B cell (primary cell): ENCODE data around the gene ZEB2. TPM values are rescaled to one million over a fixed set of nuclear protein-coding genes. Genes with fewer than 3 reads are reported as not detected.

Experiments used
- ATAC-seq: fragments of 200-7000 bp; cut with Tn5 transposase; one replicate; pipeline ENCODE4 v1.10.0; 2021; ENCODE audit warnings: low read depth, mild to moderate bottlenecking, moderate number of reproducible peaks, moderate library complexity
- CTCF ChIA-PET: fragments of 350-600 bp; sonication (Branson Sonifier 250); formaldehyde crosslinking; loops from one replicate; lab custom pipeline; 2021; ENCODE audit warnings: antibody characterized with exemption, inconsistent platforms; lab: Charles Lee
- POLR2A ChIA-PET: fragments of 350-600 bp; sonication (Branson Sonifier 250); formaldehyde crosslinking; loops from one replicate; lab custom pipeline; 2021; ENCODE audit warnings: antibody characterized with exemption; lab: Charles Lee
- DNase-seq: peaks from one replicate; pipeline ENCODE4 v3.0.0; 2013
- H2AFZ ChIP-seq: 2 replicates; pipeline ENCODE4 v1.6.1; 2012; ENCODE audit warnings: mild to moderate bottlenecking, low read depth, low read length; ENCODE audit not compliant: insufficient read depth, poor library complexity, severe bottlenecking
- H3K27ac ChIP-seq, 2 donors: 1 replicate in 1 of 2; 2 replicates in 1 of 2; pipeline ENCODE4 v1.5.1; 2012 to 2013; ENCODE audit warnings: low read length in 2 of 2, mild to moderate bottlenecking in 2 of 2, moderate library complexity in 1 of 2
- H3K27me3 ChIP-seq, 4 experiments: fragments of 200-600 bp in 1 of 4; sonication (generic) in 1 of 4; replicated peaks in 1 of 4; 1 replicate in 2 of 4; 2 replicates in 2 of 4; pipeline versions ENCODE4 v1.6.1 to v1.7.0; 2013 to 2016; ENCODE audit warnings: low read length in 3 of 4, mild to moderate bottlenecking in 2 of 4, mixed read lengths in 1 of 4, moderate library complexity in 1 of 4; ENCODE audit not compliant: insufficient read depth in 4 of 4, control insufficient read depth in 3 of 4; ENCODE audit errors: control extremely low read depth in 1 of 4
- H3K36me3 ChIP-seq, 2 experiments: replicated peaks in 1 of 2; 1 replicate in 1 of 2; 2 replicates in 1 of 2; pipeline versions ENCODE4 v1.6.1 to v1.7.1; 2013; ENCODE audit warnings: low read length in 1 of 2; ENCODE audit not compliant: insufficient read depth in 2 of 2, control insufficient read depth in 1 of 2; ENCODE audit errors: control extremely low read depth in 1 of 2, extremely low read depth in 1 of 2
- H3K4me1 ChIP-seq, 2 donors: fragments of 200-600 bp in 1 of 2; sonication (generic) in 1 of 2; 1 replicate in 1 of 2; 2 replicates in 1 of 2; pipeline versions ENCODE4 v1.5.1 to v1.6.1; 2013 to 2017; ENCODE audit warnings: low read length in 2 of 2; ENCODE audit not compliant: control insufficient read depth in 2 of 2, insufficient read depth in 2 of 2
- H3K4me2 ChIP-seq: replicated peaks from 2 replicates; pipeline ENCODE3; 2012; ENCODE audit warnings: mild to moderate bottlenecking, low read depth, low read length; ENCODE audit not compliant: poor library complexity, severe bottlenecking
- H3K4me3 ChIP-seq, 5 experiments: fragments of 200-600 bp in 1 of 5; sonication (generic) in 1 of 5; 1 replicate in 3 of 5; 2 replicates in 2 of 5; pipeline versions ENCODE4 v1.5.1 to v1.7.0; 2011 to 2016; ENCODE audit warnings: low read length in 4 of 5, mild to moderate bottlenecking in 4 of 5, low read depth in 2 of 5, control low read depth in 1 of 5, moderate library complexity in 1 of 5; ENCODE audit not compliant: insufficient read depth in 1 of 5; ENCODE audit errors: control extremely low read depth in 1 of 5, extremely low read depth in 1 of 5
- H3K79me2 ChIP-seq: fragments of 200-600 bp; sonication (generic); one replicate; pipeline ENCODE4 v1.6.0; 2016; ENCODE audit warnings: low read length; ENCODE audit not compliant: control insufficient read depth, insufficient read depth
- H3K9ac ChIP-seq: fragments of 200-600 bp; sonication (generic); 2 replicates; pipeline ENCODE4 v1.6.1; 2017; ENCODE audit warnings: mild to moderate bottlenecking, low read length, moderate library complexity
- H3K9me3 ChIP-seq, 3 donors: one replicate each; pipeline versions ENCODE4 v1.6.1 to v1.7.1; 2013; ENCODE audit warnings: low read length in 2 of 3; ENCODE audit not compliant: control insufficient read depth in 2 of 3, insufficient read depth in 1 of 3; ENCODE audit errors: control extremely low read depth in 1 of 3
- H4K20me1 ChIP-seq: 2 replicates; pipeline ENCODE4 v1.6.0; 2012; ENCODE audit warnings: mild to moderate bottlenecking, low read length; ENCODE audit not compliant: insufficient read depth, control insufficient read depth, poor library complexity, severe bottlenecking
- H3K27ac Mint-ChIP-seq: one replicate; pipeline ENCODE4 v1.8.0; 2021; ENCODE audit warnings: mixed read lengths
- H3K27me3 Mint-ChIP-seq: one replicate; pipeline ENCODE4 v1.8.0; 2021; ENCODE audit warnings: mixed read lengths
- H3K4me1 Mint-ChIP-seq: one replicate; pipeline ENCODE4 v1.8.0; 2021; ENCODE audit warnings: mixed read lengths
- H3K4me3 Mint-ChIP-seq: one replicate; pipeline ENCODE4 v1.8.0; 2021; ENCODE audit warnings: mixed read lengths
- H3K9me3 Mint-ChIP-seq: one replicate; pipeline ENCODE4 v1.8.0; 2022; ENCODE audit warnings: mixed read lengths; ENCODE audit not compliant: insufficient read depth
- CTCF ChIP-seq: fragments of 200-600 bp; IDR thresholded peaks from one replicate; pipeline ENCODE4 v1.8.0; 2022; ENCODE audit warnings: antibody characterized with exemption, mild to moderate bottlenecking
- EZH2 ChIP-seq: IDR thresholded peaks from 2 replicates; pipeline ENCODE4 v1.6.1; 2012; ENCODE audit warnings: borderline replicate concordance, low read depth, mild to moderate bottlenecking, moderate library complexity, low read length; ENCODE audit not compliant: insufficient read depth, poor library complexity, severe bottlenecking
- WGBS: methylation state at CpG from one replicate; pipeline ENCODE4 v1.1.5; 2013; ENCODE audit warnings: missing lambda C conversion rate; ENCODE audit not compliant: insufficient coverage; 5-methylcytosine and 5-hydroxymethylcytosine counted together
- intact Hi-C: fragments of 100-400 bp; cut with micrococcal nuclease; formaldehyde crosslinking; loops from one replicate; pipeline ENCODE4 v1.10.0; 2022
- polyA plus RNA-seq: library from polyadenylated mRNA; depleted of rRNA; stranded (reverse); fragments of >200 nt; gene quantifications from 2 replicates; pipeline ENCODE4 v1.2.3, GENCODE V29; 2012
- total RNA-seq, 2 donors: library from RNA; stranded (reverse); fragments of 120-200 nt in 1 of 2; gene quantifications; 1 replicate in 1 of 2; 2 replicates in 1 of 2; pipeline versions ENCODE4 v1.2.3 to v1.2.4, GENCODE V29; 2013 to 2022

The ZEB2 gene
- total and polyA plus RNA-seq, 2 donors (not counting 1 experiment from before 2014, with no cell fraction given) = 56.3 to 217 TPM

GRCh38 chr2:144343145-144343544 lies 176.8 kb downstream of the ZEB2 start:
- Mint-ChIP-seq H3K27me3 (no peaks in the 10 kb centered on the region), H3K27ac (no peak overlapping the region), H3K9me3 (no peaks in the 10 kb centered on the region), H3K4me1 (peaks cover 11% of the 10 kb centered on the region), H3K4me3 (no peak overlapping the region)
- Histone ChIP-seq H3K4me3 (no peak overlapping the region), H3K27me3 (no peaks in the 10 kb centered on the region), H3K36me3 (no peaks in the 10 kb centered on the region), H3K4me1 (peaks cover 3% of the 10 kb centered on the region in 2 donors), H2AFZ (no peak overlapping the region), H4K20me1 (no peaks in the 10 kb centered on the region), H3K9ac (no peak overlapping the region), H3K27ac (no peak overlapping the region), H3K4me2 (no peak overlapping the region), H3K79me2 (no peaks in the 10 kb centered on the region), H3K9me3 (no peaks in the 10 kb centered on the region)
- no CpG with 5 or more reads among the region's 1 CpG for WGBS
- intact Hi-C loops = no loop called here
- no peak for ATAC-seq
- TF ChIP-seq EZH2 (no peak), CTCF (no peak)
- DNase-seq = no peak
- POLR2A ChIA-PET = no interaction called here
- CTCF ChIA-PET = no interaction called here

- Mint-ChIP-seq H3K9me3 (no peaks in the 10 kb centered on the region), H3K4me3 (no peak overlapping the region), H3K4me1 (peaks cover 11% of the 10 kb centered on the region), H3K27ac (no peak overlapping the region), H3K27me3 (no peaks in the 10 kb centered on the region)
- TF ChIP-seq CTCF = no peak
- no peak for TF ChIP-seq EZH2
- Histone ChIP-seq H3K36me3 (no peaks in the 10 kb centered on the region), H3K9me3 (no peaks in the 10 kb centered on the region), H3K4me1 (peaks cover 3% of the 10 kb centered on the region in 2 donors), H3K27ac (no peak overlapping the region), H3K27me3 (no peaks in the 10 kb centered on the region), H3K9ac (no peak overlapping the region), H4K20me1 (no peaks in the 10 kb centered on the region), H3K4me3 (no peak overlapping the region), H3K4me2 (no peak overlapping the region), H2AFZ (no peak overlapping the region), H3K79me2 (no peaks in the 10 kb centered on the region)
- intact Hi-C loops = no loop called here
- POLR2A ChIA-PET = no interaction called here
- CTCF ChIA-PET = no interaction called here
- DNase-seq (no peak), ATAC-seq (no peak)
- WGBS = 100% methylated on average over 1 of the region's 1 CpG
Observed at GRCh38 chr2:144341538-144341937, 178.4 kb downstream of the ZEB2 start.
